NK-92 (cell line): ENCODE data around the gene CDK13.
"Not testable (repeated sequence)": the region's sequence is repeated elsewhere in the genome, so short reads cannot be mapped to it uniquely, and the experiment has no call there.

Experiments
- DNase-seq: peaks from one replicate; lab custom pipeline; 2025; ENCODE audit not compliant: unreplicated experiment; lab: John Stamatoyannopoulos, UW

CDK13 gene

DNA sequence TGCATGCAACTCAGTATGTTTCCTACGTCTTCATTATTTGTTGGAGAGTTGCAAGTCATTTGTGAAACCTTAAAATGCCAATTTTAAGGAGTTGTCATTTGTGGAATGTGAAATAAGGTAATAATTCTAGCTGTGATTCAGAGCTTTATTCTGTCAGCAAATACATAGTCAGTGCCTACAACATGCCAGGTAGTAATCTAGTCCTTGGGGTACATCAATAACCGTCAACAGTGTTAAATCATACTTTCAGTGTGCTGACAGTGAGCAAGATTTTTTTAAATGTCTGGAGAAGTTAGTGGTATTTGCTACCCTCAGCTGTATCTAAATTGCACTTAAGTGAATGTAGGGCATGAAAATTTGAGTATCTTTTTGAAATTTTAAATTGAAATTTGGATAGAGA lies 147.7 kb downstream of the CDK13 start:
- DNase-seq = no peak

- no peak for DNase-seq
Measured at GRCh38 chr7:40098810-40099209, 148.8 kb downstream of the CDK13 start.

DNA sequence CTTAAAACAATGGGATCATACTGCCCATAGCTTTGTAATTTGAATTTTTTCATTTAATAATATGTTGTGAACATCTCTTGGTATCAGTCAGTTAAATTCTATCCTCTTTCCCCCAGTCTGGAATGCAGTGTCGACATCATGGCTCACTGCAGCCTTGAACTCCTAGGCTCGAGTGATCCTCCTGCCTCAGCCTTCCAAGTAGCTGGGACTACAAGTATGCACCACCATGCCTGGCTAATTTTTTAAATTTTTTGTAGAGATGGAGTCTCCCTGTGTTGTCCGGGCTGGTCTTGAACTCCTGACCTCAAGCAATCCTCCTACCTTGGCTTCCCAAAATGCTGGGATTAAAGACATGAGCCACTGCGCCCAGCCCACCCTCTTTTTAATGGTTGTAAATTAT lies 149.8 kb downstream of the CDK13 start:
- DNase-seq = no peak

GRCh38 chr7:40101201-40101600 lies 151.1 kb downstream of the CDK13 start:
- no peak for DNase-seq

GRCh38 chr7:40102897-40103296 lies 152.8 kb downstream of the CDK13 start:
- DNase-seq = no peak

- no peak for DNase-seq
Measured at GRCh38 chr7:40105879-40106473, 155.9 kb downstream of the CDK13 start.

- DNase-seq = no peak
Measured at GRCh38 chr7:40115936-40116335, 165.9 kb downstream of the CDK13 start.

DNA sequence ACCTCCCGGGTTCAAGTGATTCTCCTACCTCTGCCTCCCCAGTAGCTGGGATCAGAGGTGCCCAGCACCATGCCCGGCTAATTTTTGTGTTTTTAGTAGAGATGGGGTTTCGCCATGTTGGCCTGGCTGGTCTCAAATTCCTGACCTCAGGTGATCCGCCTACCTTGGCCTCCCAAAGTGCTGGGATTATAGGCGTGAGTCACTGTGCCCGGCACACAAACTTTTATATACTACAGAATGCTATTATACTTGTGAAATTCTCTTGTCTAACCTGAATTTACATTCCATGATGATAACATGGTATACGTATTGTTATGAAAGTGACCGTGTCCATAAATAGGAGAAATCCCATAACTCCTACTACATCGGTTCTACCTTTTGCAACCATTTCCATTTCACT lies 167.1 kb downstream of the CDK13 start:
- not testable (repeated sequence) for DNase-seq

GRCh38 chr7:40118201-40118600 lies 168.1 kb downstream of the CDK13 start:
- DNase-seq = not testable (repeated sequence)

DNA sequence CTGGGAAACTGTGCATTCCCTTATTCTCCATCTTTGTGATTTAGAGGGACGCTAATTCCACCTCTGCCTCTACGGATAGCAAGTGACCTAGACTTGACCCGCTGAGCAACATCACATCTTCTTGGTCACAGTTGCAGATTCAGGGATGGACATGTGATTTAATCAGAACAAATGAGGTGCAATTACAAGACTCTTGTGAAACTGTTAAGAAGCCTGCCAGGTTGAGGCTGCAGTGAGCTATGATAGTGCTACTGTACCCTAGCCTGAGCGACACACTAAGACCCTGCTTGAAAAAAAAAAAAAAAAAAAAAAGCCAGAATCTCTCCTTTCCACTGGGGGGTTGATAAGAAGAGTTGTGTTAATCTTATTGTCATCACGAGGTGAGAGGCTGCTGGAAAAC lies 170.0 kb downstream of the CDK13 start:
- no peak for DNase-seq

DNA sequence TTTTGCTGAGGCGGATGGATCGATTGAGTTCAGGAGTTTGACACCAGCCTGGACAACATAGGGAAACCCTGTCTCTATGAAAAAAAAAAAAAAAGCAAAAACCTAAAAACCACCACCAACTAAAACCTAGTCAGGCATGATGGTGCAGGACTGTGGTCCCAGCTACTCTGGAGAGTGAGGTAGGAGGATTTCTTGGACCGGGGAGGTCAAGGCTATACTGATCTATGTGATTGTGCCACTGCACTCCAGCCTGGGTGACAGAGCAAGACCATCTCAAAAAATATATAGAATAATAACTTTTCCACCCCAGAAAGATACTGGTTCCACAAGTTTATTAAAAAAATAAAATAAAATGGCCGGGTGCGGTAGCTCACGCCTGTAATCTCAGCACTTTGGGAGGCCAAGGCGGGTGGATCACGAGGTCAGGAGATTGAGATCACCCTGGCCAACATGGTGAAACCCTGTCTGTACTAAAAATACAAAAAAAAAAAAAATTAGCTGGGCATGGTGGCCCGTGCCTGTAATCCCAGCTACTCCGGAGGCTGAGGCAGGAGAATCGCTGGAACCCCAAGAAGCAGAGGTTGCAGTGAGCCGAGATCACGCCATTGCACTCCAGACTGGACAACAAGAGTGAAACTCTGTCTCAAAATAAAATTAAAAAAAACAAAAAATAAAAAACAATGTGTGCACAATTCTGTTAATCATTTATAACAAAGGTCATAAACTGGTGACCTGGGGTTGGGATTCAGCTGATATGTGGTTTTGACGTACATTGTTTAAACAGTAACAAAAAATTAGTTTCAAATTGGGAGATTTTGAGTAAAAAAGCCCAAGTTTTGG lies 172.3 kb downstream of the CDK13 start:
- not testable (repeated sequence) for DNase-seq

DNA sequence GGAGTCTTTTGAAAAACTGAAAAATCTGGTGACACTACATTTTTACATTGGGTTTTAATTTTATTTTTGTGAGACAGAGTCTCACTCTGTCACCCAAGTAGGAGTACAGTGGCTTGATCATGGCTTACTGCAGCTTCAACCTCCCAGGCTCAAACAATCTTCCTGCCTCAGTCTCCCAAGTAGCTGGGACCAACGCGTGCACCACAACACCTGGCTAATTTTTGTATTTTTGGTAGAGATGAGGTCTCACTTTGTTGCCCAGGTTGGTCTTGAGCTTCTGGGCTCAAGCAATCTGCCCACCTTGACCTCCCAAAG lies 172.8 kb downstream of the CDK13 start:
- DNase-seq = no peak

DNA sequence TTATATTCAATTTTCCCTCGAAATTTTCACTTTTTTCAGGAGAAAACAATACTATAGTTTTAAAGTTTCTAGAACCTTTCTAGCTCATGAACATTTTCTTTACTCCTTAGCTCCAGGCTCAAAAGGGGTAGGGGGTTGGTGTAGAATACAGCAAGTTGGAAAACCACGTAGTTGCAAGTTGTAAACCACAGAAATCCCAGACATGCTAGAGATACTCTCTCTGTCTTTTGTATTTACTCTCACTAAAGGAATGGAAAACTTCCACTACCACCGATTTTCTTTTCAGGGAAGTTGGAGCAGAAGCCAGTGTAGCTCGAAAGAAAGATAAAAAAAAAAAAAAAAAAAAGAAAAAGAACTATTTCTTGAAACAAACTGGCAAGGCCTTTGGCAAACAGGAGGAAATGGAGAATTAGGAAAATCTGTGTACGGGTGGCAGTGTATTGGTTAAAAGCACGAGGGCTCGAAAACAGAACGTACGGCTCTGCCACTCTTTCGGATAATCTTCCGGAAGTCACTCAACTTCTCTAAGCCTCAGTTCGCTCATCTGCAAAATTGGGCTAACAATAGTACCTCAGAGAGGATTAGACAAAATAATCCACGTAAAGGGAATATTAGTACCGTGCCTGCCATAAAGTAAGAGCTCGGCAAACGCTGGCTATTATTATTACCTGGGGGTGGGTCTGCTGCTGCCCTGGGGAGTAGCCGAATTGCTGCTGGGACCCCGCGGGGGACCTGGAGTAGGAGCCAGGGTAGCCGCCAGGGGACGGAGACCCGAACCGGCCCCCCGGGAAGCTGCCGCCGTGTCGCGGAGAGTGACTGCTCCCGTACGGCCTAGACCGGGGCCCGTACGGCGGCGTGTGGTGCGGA lies 183.7 kb downstream of the CDK13 start:
- DNase-seq = no peak

GRCh38 chr7:40134428-40135316 lies 184.6 kb downstream of the CDK13 start, which contains the start of the genes MPLKIP and SUGCT:
MPLKIP (minus strand) TSS chr7:40134622; CDS start chr7:40134567, 55 bp downstream.
SUGCT (plus strand) TSS chr7:40135005.
- no peak for DNase-seq

- no peak for DNase-seq
Measured at GRCh38 chr7:40135317-40135610, 185.2 kb downstream of the CDK13 start.

DNA sequence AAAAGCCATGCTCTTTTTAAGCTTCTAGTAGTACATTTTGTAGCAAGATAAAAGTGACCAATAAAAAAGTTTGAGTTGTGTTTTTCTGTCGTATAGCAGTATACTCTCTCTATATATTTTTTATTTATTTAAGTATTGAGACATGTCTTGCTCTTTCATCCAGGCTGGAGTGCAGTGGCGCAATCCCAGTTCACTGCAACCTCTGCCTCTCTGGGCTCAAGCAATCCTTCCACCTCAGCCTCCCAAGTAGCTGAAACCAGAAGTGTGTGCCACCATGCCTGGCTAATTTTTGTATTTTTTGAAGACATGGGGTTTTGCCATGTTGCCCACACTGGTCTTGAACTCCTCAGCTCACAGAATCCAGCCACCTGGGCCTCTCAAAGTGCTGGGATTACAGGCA lies 187.5 kb downstream of the CDK13 start:
- no peak for DNase-seq

DNA sequence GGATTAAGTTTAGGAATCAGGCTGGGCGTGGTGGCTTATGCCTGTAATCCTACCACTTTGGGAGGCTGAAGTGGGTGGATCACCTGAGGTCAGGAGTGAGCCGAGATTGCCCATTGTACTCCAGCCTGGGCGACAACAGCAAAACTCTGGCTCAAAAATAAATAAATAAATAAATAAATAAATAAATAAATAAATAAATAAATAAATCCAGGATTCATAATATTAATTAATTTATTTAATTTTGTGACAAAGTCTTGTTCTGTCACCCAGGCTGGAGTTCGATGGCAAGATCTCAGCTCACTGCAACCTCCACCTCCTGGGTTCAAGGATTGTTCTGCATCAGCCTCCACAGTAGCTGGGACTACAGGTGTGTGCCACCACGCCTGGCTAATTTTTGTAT lies 188.9 kb downstream of the CDK13 start:
- DNase-seq = no peak

GRCh38 chr7:40139891-40140290 lies 189.8 kb downstream of the CDK13 start:
- DNase-seq = not testable (repeated sequence)

GRCh38 chr7:40141916-40142315 lies 191.9 kb downstream of the CDK13 start:
- not testable (repeated sequence) for DNase-seq

GRCh38 chr7:40145596-40146130 lies 195.6 kb downstream of the CDK13 start:
- DNase-seq = not testable (repeated sequence)
